Activated B cell treated with CpG ODN at 0.5 μM for 24 hours (primary cell): ENCODE results near the gene ATAD3A. TPM values are rescaled to one million over a fixed set of nuclear protein-coding genes. Genes with fewer than 3 reads are reported as not detected.
A peak's percentile ranks its signal among the peaks of the same experiment; 100 is the strongest.

Source experiments
- ATAC-seq: fragments of 200-7000 bp; cut with Tn5 transposase; one replicate; pipeline ENCODE4 v1.10.0; 2021; ENCODE audit warnings: low read depth, mild to moderate bottlenecking, moderate library complexity
- CTCF ChIA-PET: fragments of 350-600 bp; sonication (Branson Sonifier 250); formaldehyde crosslinking; loops from one replicate; lab custom pipeline; 2021; ENCODE audit warnings: antibody characterized with exemption; lab: Charles Lee
- POLR2A ChIA-PET: fragments of 350-600 bp; sonication (Branson Sonifier 250); formaldehyde crosslinking; loops from one replicate; lab custom pipeline; 2021; ENCODE audit warnings: antibody characterized with exemption; lab: Charles Lee
- DNase-seq: peaks from one replicate; pipeline ENCODE4 v3.0.0; 2022
- H3K27ac Mint-ChIP-seq: one replicate; pipeline ENCODE4 v1.8.0; 2020; ENCODE audit warnings: mixed read lengths
- H3K27me3 Mint-ChIP-seq: one replicate; pipeline ENCODE4 v1.8.0; 2021; ENCODE audit warnings: mixed read lengths
- H3K36me3 Mint-ChIP-seq: one replicate; pipeline ENCODE4 v1.8.0; 2021; ENCODE audit warnings: low read depth, mixed read lengths
- H3K4me1 Mint-ChIP-seq: one replicate; pipeline ENCODE4 v1.8.0; 2021; ENCODE audit warnings: mixed read lengths
- H3K4me3 Mint-ChIP-seq: one replicate; pipeline ENCODE4 v1.8.0; 2020; ENCODE audit warnings: mild to moderate bottlenecking, mixed read lengths
- H3K9me3 Mint-ChIP-seq: one replicate; pipeline ENCODE4 v1.8.0; 2020; ENCODE audit warnings: mixed read lengths
- intact Hi-C: fragments of 100-400 bp; cut with micrococcal nuclease; formaldehyde crosslinking; loops from one replicate; pipeline ENCODE4 v1.15.1; 2024
- total RNA-seq: library from RNA; stranded (reverse); gene quantifications from 2 replicates; pipeline ENCODE4 v1.2.3, GENCODE V29; 2022
- TF ChIP-seq, protein P1 (sequence below): fragments of 200-600 bp; IDR thresholded peaks from one replicate; pipeline ENCODE4 v1.8.0; 2022; ENCODE audit warnings: antibody characterized with exemption, mild to moderate bottlenecking

ATAD3A gene
- total RNA-seq, 1 donor from 2014 or later: 32.4 TPM

GRCh38 chr1:1540818-1541628 is 29.1 kb downstream of the ATAD3A start:
- H3K27ac Mint-ChIP-seq: no peak overlapping the region
- TF ChIP-seq, protein P1, sequence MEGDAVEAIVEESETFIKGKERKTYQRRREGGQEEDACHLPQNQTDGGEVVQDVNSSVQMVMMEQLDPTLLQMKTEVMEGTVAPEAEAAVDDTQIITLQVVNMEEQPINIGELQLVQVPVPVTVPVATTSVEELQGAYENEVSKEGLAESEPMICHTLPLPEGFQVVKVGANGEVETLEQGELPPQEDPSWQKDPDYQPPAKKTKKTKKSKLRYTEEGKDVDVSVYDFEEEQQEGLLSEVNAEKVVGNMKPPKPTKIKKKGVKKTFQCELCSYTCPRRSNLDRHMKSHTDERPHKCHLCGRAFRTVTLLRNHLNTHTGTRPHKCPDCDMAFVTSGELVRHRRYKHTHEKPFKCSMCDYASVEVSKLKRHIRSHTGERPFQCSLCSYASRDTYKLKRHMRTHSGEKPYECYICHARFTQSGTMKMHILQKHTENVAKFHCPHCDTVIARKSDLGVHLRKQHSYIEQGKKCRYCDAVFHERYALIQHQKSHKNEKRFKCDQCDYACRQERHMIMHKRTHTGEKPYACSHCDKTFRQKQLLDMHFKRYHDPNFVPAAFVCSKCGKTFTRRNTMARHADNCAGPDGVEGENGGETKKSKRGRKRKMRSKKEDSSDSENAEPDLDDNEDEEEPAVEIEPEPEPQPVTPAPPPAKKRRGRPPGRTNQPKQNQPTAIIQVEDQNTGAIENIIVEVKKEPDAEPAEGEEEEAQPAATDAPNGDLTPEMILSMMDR: no peak
- peak overlapping the region; percentile 35 for H3K4me3 Mint-ChIP-seq
- peaks cover 15% of the 10 kb centered on the region for H3K36me3 Mint-ChIP-seq
- no peaks in the 10 kb centered on the region for H3K9me3 Mint-ChIP-seq
- POLR2A ChIA-PET: no interaction called here
- peaks cover 4% of the 10 kb centered on the region for H3K4me1 Mint-ChIP-seq
- CTCF ChIA-PET: no interaction called here
- ATAC-seq (no peak), DNase-seq (no peak)
- intact Hi-C loops: no loop called here
- peaks cover 2% of the 10 kb centered on the region for H3K27me3 Mint-ChIP-seq

GRCh38 chr1:1541956-1542765 is 30.2 kb downstream of the ATAD3A start:
- DNase-seq (no peak), ATAC-seq (no peak)
- intact Hi-C loops: no loop called here
- H3K4me3 Mint-ChIP-seq: no peak overlapping the region
- CTCF ChIA-PET: no interaction called here
- TF ChIP-seq, protein P1: no peak
- H3K27me3 Mint-ChIP-seq: peaks cover 2% of the 10 kb centered on the region
- H3K4me1 Mint-ChIP-seq: peaks cover 4% of the 10 kb centered on the region
- H3K36me3 Mint-ChIP-seq: peaks cover 15% of the 10 kb centered on the region
- H3K9me3 Mint-ChIP-seq: no peaks in the 10 kb centered on the region
- no peak overlapping the region for H3K27ac Mint-ChIP-seq
- POLR2A ChIA-PET: no interaction called here

GRCh38 chr1:1542766-1543705 is 31.1 kb downstream of the ATAD3A start:
- Mint-ChIP-seq H3K9me3 (no peaks in the 10 kb centered on the region), H3K4me3 (no peak overlapping the region)

GRCh38 chr1:1543706-1544099 is 31.7 kb downstream of the ATAD3A start:
- Mint-ChIP-seq H3K27ac (no peak overlapping the region), H3K9me3 (no peaks in the 10 kb centered on the region), H3K36me3 (peaks cover 15% of the 10 kb centered on the region), H3K4me3 (no peak overlapping the region), H3K27me3 (peaks cover 2% of the 10 kb centered on the region), H3K4me1 (peaks cover 4% of the 10 kb centered on the region)
- ATAC-seq: no peak
- POLR2A ChIA-PET: no interaction called here
- intact Hi-C loops: no loop called here
- CTCF ChIA-PET: no interaction called here
- TF ChIP-seq, protein P1: no peak
- no peak for DNase-seq

More at GRCh38 chr1:1542766-1543705, 31.1 kb downstream of the ATAD3A start:
- no peak for ATAC-seq
- TF ChIP-seq, protein P1: no peak
- Mint-ChIP-seq H3K27me3 (peaks cover 2% of the 10 kb centered on the region), H3K36me3 (peaks cover 15% of the 10 kb centered on the region), H3K4me1 (peaks cover 4% of the 10 kb centered on the region), H3K27ac (no peak overlapping the region)
- no peak for DNase-seq
- ChIA-PET CTCF (no interaction called here), POLR2A (no interaction called here)
- intact Hi-C loops: no loop called here
